ENCODE data around the gene SCAF11. TPM values are rescaled to one million over a fixed set of nuclear protein-coding genes. Genes with fewer than 3 reads are reported as not detected.
A peak's percentile ranks its signal among the peaks of the same experiment; 100 is the strongest.

The SCAF11 gene
- total RNA-seq, 1 donor from 2014 or later: 90.7 TPM

DNA sequence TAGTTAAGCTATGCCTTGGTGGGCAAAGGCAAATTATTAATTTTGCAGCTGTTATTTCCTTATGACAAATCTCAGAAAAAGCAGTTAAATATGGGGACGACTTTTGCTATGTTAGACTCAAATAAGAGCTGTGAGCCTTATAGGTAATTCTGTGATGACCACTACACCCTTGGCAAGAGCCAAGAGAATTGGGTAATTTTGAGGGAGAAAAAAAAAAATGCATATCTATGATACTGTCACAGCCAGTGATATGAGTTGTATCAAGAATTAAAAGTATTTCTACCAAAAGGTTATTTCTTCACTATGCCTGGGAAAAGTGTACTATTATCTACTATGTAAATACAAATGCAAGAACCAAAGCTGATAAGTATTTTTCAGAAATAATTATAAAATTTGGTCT, 43.9 kb downstream of the SCAF11 start:
- Histone ChIP-seq H3K27me3 (ENCODE audit: low read depth) (no peaks in the 10 kb centered on the region), H3K9me3 (replicated peaks) (no peaks in the 10 kb centered on the region), H3K27ac (replicated peaks) (no peak overlapping the region), H3K4me1 (no peaks in the 10 kb centered on the region), H3K36me3 (peaks cover 72% of the 10 kb centered on the region), H3K4me3 (no peak overlapping the region)
- no peak for DNase-seq
- TF ChIP-seq, protein P1, sequence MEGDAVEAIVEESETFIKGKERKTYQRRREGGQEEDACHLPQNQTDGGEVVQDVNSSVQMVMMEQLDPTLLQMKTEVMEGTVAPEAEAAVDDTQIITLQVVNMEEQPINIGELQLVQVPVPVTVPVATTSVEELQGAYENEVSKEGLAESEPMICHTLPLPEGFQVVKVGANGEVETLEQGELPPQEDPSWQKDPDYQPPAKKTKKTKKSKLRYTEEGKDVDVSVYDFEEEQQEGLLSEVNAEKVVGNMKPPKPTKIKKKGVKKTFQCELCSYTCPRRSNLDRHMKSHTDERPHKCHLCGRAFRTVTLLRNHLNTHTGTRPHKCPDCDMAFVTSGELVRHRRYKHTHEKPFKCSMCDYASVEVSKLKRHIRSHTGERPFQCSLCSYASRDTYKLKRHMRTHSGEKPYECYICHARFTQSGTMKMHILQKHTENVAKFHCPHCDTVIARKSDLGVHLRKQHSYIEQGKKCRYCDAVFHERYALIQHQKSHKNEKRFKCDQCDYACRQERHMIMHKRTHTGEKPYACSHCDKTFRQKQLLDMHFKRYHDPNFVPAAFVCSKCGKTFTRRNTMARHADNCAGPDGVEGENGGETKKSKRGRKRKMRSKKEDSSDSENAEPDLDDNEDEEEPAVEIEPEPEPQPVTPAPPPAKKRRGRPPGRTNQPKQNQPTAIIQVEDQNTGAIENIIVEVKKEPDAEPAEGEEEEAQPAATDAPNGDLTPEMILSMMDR (IDR thresholded peaks at IDR 0.05; ENCODE audit: borderline replicate concordance): no peak
- intact Hi-C loops (cut with micrococcal nuclease): no loop called here

- no peak for DNase-seq
- TF ChIP-seq, protein P1 (IDR thresholded peaks at IDR 0.05; ENCODE audit: borderline replicate concordance): no peak
- peaks cover 80% of the 10 kb centered on the region for H3K36me3 ChIP-seq
Measured at GRCh38 chr12:45944771-45945170, 45.6 kb downstream of the SCAF11 start.

GRCh38 chr12:45939759-45940158, 50.6 kb downstream of the SCAF11 start:
- Histone ChIP-seq H3K27ac (replicated peaks) (no peak overlapping the region), H3K36me3 (peaks cover 42% of the 10 kb centered on the region), H3K4me1 (peaks cover 9% of the 10 kb centered on the region), H3K9me3 (replicated peaks) (no peaks in the 10 kb centered on the region), H3K27me3 (ENCODE audit: low read depth) (no peaks in the 10 kb centered on the region), H3K4me3 (no peak overlapping the region)
- TF ChIP-seq, protein P1 (IDR thresholded peaks at IDR 0.05; ENCODE audit: borderline replicate concordance): no peak
- intact Hi-C loops (cut with micrococcal nuclease): no loop called here
- no peak for DNase-seq

More at GRCh38 chr12:45944771-45945170, 45.6 kb downstream of the SCAF11 start:
- H3K27me3 ChIP-seq (ENCODE audit: low read depth): no peaks in the 10 kb centered on the region
- intact Hi-C loops (cut with micrococcal nuclease): no loop called here
- no peak overlapping the region for H3K27ac ChIP-seq (replicated peaks)
- H3K4me1 ChIP-seq: no peaks in the 10 kb centered on the region
- no peak overlapping the region for H3K4me3 ChIP-seq
- H3K9me3 ChIP-seq (replicated peaks): no peaks in the 10 kb centered on the region

DNA sequence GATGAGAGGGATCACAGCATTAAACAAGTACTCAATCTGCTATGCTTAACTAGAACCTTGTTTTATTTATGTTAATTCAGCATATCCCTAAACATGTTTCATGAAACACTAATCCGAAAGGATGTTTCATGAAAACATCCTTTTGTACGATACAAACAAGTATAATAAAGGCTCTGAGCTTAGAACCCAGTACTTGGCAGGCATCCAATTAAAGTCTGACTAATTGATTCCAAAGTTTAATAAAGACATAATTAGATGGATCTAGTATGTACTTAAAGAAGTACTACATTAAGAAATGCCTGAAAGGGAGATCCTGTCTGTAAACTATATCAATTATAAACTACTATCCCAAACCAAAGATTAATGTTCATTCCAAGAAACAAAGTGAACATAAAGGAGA, 51.8 kb downstream of the SCAF11 start:
- H3K36me3 ChIP-seq: peaks cover 40% of the 10 kb centered on the region
- no peak for DNase-seq
- no peak overlapping the region for H3K27ac ChIP-seq (replicated peaks)
- H3K27me3 ChIP-seq (ENCODE audit: low read depth): no peaks in the 10 kb centered on the region
- H3K4me3 ChIP-seq: no peak overlapping the region
- H3K9me3 ChIP-seq (replicated peaks): no peaks in the 10 kb centered on the region
- TF ChIP-seq, protein P1 (IDR thresholded peaks at IDR 0.05; ENCODE audit: borderline replicate concordance): no peak
- peaks cover 21% of the 10 kb centered on the region for H3K4me1 ChIP-seq
- intact Hi-C loops (cut with micrococcal nuclease): no loop called here

DNA sequence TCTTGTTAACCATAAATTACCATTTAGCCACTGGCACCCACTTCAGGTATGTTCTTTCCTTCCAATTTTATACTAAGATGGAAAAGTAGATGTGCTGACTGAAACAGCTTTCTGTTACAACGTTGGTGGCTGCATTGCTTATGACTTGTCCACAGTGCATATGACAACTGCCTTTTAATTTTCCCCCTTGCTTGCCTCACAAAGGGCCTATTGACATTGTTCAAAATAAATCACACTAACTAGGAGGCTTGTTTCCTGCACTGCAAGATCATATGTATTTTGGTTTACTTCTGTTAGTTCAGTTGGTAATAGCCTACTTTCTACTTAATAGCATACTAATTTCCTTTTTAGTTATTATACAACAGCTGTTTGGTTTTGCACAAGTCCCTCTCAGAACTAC, 55.4 kb downstream of the SCAF11 start:
- TF ChIP-seq, protein P1 (IDR thresholded peaks at IDR 0.05; ENCODE audit: borderline replicate concordance): no peak
- intact Hi-C loops (cut with micrococcal nuclease): no loop called here
- H3K27ac ChIP-seq (replicated peaks): peak overlapping the region; percentile 21

More for the DNA sequence above, 55.4 kb downstream of the SCAF11 start:
- H3K4me3 ChIP-seq: no peak overlapping the region
- no peaks in the 10 kb centered on the region for H3K27me3 ChIP-seq (ENCODE audit: low read depth)
- peaks cover 42% of the 10 kb centered on the region for H3K36me3 ChIP-seq
- peaks cover 31% of the 10 kb centered on the region for H3K4me1 ChIP-seq
- no peak for DNase-seq
- no peaks in the 10 kb centered on the region for H3K9me3 ChIP-seq (replicated peaks)

All from left ventricle myocardium inferior (tissue), 1 donor.